Body of pancreas (tissue), 4 donors: ENCODE measurements around the gene RBM44.

Source experiments
- CTCF ChIP-seq, 7 experiments: fragments of 450-650 bp in 4 of 7; fragments of 200-600 bp in 3 of 7; sonication (generic) in 3 of 7; IDR thresholded peaks; one replicate each; pipeline ENCODE4 v1.5.1; 2016 to 2019; ENCODE audit warnings: antibody characterized with exemption in 7 of 7
- POLR2A ChIP-seq, 3 donors: fragments of 450-650 bp; IDR thresholded peaks; one replicate each; pipeline ENCODE4 v1.6.1; 2016; ENCODE audit warnings: antibody characterized with exemption in 3 of 3, mild to moderate bottlenecking in 2 of 3

GRCh38 chr2:237749961-237750360 is 48.6 kb upstream of the RBM44 start:
- no peak for TF ChIP-seq CTCF (IDR thresholded peaks at IDR 0.05)
- no peak for TF ChIP-seq POLR2A (IDR thresholded peaks at IDR 0.05)
